ENCODE data around the gene STON2.

The STON2 gene

GRCh38 chr14:81220580-81220829, 179.6 kb downstream of the STON2 start:
- DNase-seq: no peak

- DNase-seq: peak in 1 of 2 donors; percentile 74
These were observed 180.2 kb downstream of the STON2 start for GRCh38 chr14:81219759-81220579.

DNA sequence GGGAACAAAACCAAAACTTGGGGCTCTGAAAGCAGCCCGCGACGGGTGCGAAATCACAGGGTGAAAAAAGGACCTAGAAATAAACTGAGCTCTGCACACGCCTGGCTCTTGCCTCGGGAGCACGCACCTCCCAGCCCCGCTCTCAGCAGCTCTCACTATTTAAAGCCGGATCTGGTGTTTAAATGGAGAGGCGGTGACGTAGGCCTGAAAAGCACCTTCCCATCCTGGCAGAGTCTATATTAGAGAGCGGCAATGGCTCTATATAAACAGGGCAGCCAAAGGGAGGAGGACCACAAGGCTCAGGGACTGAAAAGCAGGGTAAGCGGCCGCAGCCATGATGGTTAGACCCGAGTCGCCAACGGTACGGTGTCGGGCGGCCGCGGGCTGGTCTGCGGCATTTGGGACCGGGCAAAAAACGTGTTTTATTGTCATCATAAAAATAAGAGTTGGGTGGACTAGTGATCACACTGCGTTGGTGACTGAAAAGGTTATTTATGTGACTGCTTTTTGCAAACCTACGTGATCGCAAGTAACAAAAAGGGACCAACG, 180.8 kb downstream of the STON2 start:
- DNase-seq: peak; percentile 89 to 98

GRCh38 chr14:81211844-81212243, 188.3 kb downstream of the STON2 start:
- DNase-seq: peak; percentile 15 to 57
